Sigmoid colon (tissue), 7 donors: Measurements from ENCODE around the gene HDAC7. TPM values are rescaled to one million over a fixed set of nuclear protein-coding genes. Genes with fewer than 3 reads are reported as not detected.

ENCODE experiments used
- DNase-seq: peaks from one replicate; pipeline ENCODE4 v3.0.0-alpha.2; 2019
- H3K27ac ChIP-seq, 4 donors: fragments of 200-600 bp; sonication (generic); one replicate each; pipeline ENCODE4 v1.5.1; 2016 to 2019; ENCODE audit warnings: mild to moderate bottlenecking in 1 of 4
- H3K27me3 ChIP-seq, 3 donors: fragments of 200-600 bp; sonication (generic); one replicate each; pipeline ENCODE4 v1.5.1; 2019; ENCODE audit warnings: mild to moderate bottlenecking in 1 of 3
- H3K36me3 ChIP-seq, 4 donors: fragments of 200-600 bp; sonication (generic); one replicate each; pipeline ENCODE4 v1.5.1; 2016 to 2019
- H3K4me1 ChIP-seq, 4 donors: fragments of 200-600 bp; sonication (generic); one replicate each; pipeline ENCODE4 v1.5.1; 2017 to 2019
- H3K4me3 ChIP-seq, 4 donors: fragments of 200-600 bp; sonication (generic); one replicate each; pipeline ENCODE4 v1.5.1; 2017 to 2019; ENCODE audit warnings: mild to moderate bottlenecking in 2 of 4, moderate library complexity in 1 of 4
- H3K9me3 ChIP-seq, 4 donors: fragments of 200-600 bp in 3 of 4; sonication (generic) in 3 of 4; one replicate each; pipeline versions ENCODE4 v1.5.1 to v1.6.1; 2013 to 2019
- CTCF ChIP-seq, 4 experiments: fragments of 450-650 bp in 3 of 4; fragments of 200-600 bp in 1 of 4; IDR thresholded peaks; one replicate each; pipeline ENCODE4 v1.5.1; 2016 to 2019; ENCODE audit warnings: antibody characterized with exemption in 4 of 4, mild to moderate bottlenecking in 3 of 4, moderate library complexity in 2 of 4
- EP300 ChIP-seq, 4 donors: sonication (generic); formaldehyde crosslinking; IDR thresholded peaks; one replicate each; pipeline ENCODE4 v1.6.1; 2017; ENCODE audit warnings: antibody characterized with exemption in 4 of 4
- POLR2A ChIP-seq, 2 donors: fragments of 450-650 bp; IDR thresholded peaks; one replicate each; pipeline ENCODE4 v1.6.1; 2016; ENCODE audit warnings: antibody characterized with exemption in 2 of 2, mild to moderate bottlenecking in 2 of 2, moderate library complexity in 2 of 2
- POLR2AphosphoS5 ChIP-seq, 4 donors: sonication (generic); formaldehyde crosslinking; IDR thresholded peaks; one replicate each; pipeline ENCODE4 v1.6.1; 2017; ENCODE audit warnings: antibody characterized with exemption in 4 of 4
- WGBS, 2 donors: extraction: QIAGEN DNeasy Blood & Tissue Kit; methylation state at CpG; one replicate each; pipeline ENCODE4 v1.1.7; 2013; 5-methylcytosine and 5-hydroxymethylcytosine counted together
- intact Hi-C: fragments of 100-400 bp; cut with DNase I; formaldehyde crosslinking; loops from one replicate; pipeline ENCODE4 v1.15.1; 2023
- polyA plus RNA-seq, 3 donors: library from polyadenylated mRNA; stranded (reverse); fragments of 200-250 nt; gene quantifications; one replicate each; pipeline ENCODE4 v1.2.3, GENCODE V29; 2013
- total RNA-seq, 4 donors: library from RNA; depleted of rRNA; stranded (reverse); fragments of >200 nt; gene quantifications; one replicate each; pipeline ENCODE4 v1.1.0, GENCODE V29; 2016
- donor health status: healthy with polysubstance abuse.
- donor health status: Bipolar disorder and iron deficiency.
- donor health status: healthy.

HDAC7 gene
- total and polyA plus RNA-seq, 7 donors, result 6.5 to 79.2 (median 45.3) TPM

GRCh38 chr12:47773062-47773857, 46.4 kb downstream of the HDAC7 start, which contains the start of gene SLC48A1:
Gene SLC48A1 (plus strand): TSS chr12:47773238. CDS start chr12:47773305, 67 bp downstream.
- Histone ChIP-seq H3K27ac (peak within 1 kb of the TSS; percentile 89 to 91 (median 90)), H3K9me3 (no peaks in the 10 kb centered on the region), H3K4me1 (peaks cover 0 to 68% (median 56%) of the 10 kb centered on the region in 4 donors), H3K27me3 (no peaks in the 10 kb centered on the region), H3K4me3 (peak within 1 kb of the TSS; percentile 72 to 99 (median 98)), H3K36me3 (no peaks in the 10 kb centered on the region)
- peak; percentile 87 for DNase-seq
- 1% methylated on average over 106 of the region's 106 CpGs for WGBS, 2 donors
- TF ChIP-seq CTCF (IDR thresholded peaks at IDR 0.05) (peak in 1 of 4 experiments; percentile 13), POLR2AphosphoS5 (IDR thresholded peaks at IDR 0.05) (peak in 2 of 4 donors; percentile 52 to 63), POLR2A (IDR thresholded peaks at IDR 0.05) (no peak), EP300 (IDR thresholded peaks at IDR 0.05) (no peak)
- intact Hi-C loops, result no loop called here

- TF ChIP-seq POLR2AphosphoS5 (IDR thresholded peaks at IDR 0.05), result no peak
- TF ChIP-seq CTCF (IDR thresholded peaks at IDR 0.05), result no peak
- TF ChIP-seq POLR2A (IDR thresholded peaks at IDR 0.05), result no peak
- TF ChIP-seq EP300 (IDR thresholded peaks at IDR 0.05), result no peak
- H3K27me3 ChIP-seq, result no peaks in the 10 kb centered on the region
- H3K36me3 ChIP-seq, result no peaks in the 10 kb centered on the region
- 9 to 16% methylated on average over 17 of the region's 17 CpGs for WGBS, 2 donors
- peak overlapping the region; percentile 72 to 99 (median 98) for H3K4me3 ChIP-seq
- DNase-seq, result no peak
- peaks cover 0 to 62% (median 51%) of the 10 kb centered on the region in 4 donors for H3K4me1 ChIP-seq
- H3K9me3 ChIP-seq, result no peaks in the 10 kb centered on the region
- intact Hi-C loops, result no loop called here
- H3K27ac ChIP-seq, result peak overlapping the region; percentile 89 to 91 (median 90)
Measured at GRCh38 chr12:47772738-47773061, 47.0 kb downstream of the HDAC7 start.

- Histone ChIP-seq H3K27me3 (no peaks in the 10 kb centered on the region), H3K27ac (peak overlapping the region in 3 of 4 donors; percentile 89 to 90 (median 89)), H3K4me3 (peak overlapping the region in 1 of 4 donors; percentile 99), H3K4me1 (peaks cover 0 to 57% (median 46%) of the 10 kb centered on the region in 4 donors), H3K9me3 (no peaks in the 10 kb centered on the region), H3K36me3 (no peaks in the 10 kb centered on the region)
- TF ChIP-seq POLR2AphosphoS5 (IDR thresholded peaks at IDR 0.05) (no peak), EP300 (IDR thresholded peaks at IDR 0.05) (no peak), POLR2A (IDR thresholded peaks at IDR 0.05) (no peak), CTCF (IDR thresholded peaks at IDR 0.05) (no peak)
- 73 to 87% methylated on average over 13 of the region's 13 CpGs for WGBS, 2 donors
- no peak for DNase-seq
- intact Hi-C loops, result no loop called here
Measured at GRCh38 chr12:47772094-47772660, 47.5 kb downstream of the HDAC7 start.

- Histone ChIP-seq H3K27ac (no peak overlapping the region), H3K36me3 (no peaks in the 10 kb centered on the region), H3K9me3 (no peaks in the 10 kb centered on the region), H3K27me3 (no peaks in the 10 kb centered on the region), H3K4me1 (peaks cover 0 to 56% (median 37%) of the 10 kb centered on the region in 4 donors), H3K4me3 (no peak overlapping the region)
- DNase-seq, result no peak
- no peak for TF ChIP-seq POLR2A (IDR thresholded peaks at IDR 0.05)
- no peak for TF ChIP-seq CTCF (IDR thresholded peaks at IDR 0.05)
- no peak for TF ChIP-seq EP300 (IDR thresholded peaks at IDR 0.05)
- no peak for TF ChIP-seq POLR2AphosphoS5 (IDR thresholded peaks at IDR 0.05)
- WGBS, 2 donors, result 94% methylated on average over 6 of the region's 6 CpGs
- intact Hi-C loops, result no loop called here
Measured at GRCh38 chr12:47771304-47771703, 48.4 kb downstream of the HDAC7 start.
